ENCODE measurements around the gene ZBTB47.

Gene ZBTB47

GRCh38 chr3:42691816-42692666, 38.5 kb downstream of the ZBTB47 start:
- no peak for TF ChIP-seq ZFX (IDR thresholded peaks at IDR 0.05)
- TF ChIP-seq, protein P1, sequence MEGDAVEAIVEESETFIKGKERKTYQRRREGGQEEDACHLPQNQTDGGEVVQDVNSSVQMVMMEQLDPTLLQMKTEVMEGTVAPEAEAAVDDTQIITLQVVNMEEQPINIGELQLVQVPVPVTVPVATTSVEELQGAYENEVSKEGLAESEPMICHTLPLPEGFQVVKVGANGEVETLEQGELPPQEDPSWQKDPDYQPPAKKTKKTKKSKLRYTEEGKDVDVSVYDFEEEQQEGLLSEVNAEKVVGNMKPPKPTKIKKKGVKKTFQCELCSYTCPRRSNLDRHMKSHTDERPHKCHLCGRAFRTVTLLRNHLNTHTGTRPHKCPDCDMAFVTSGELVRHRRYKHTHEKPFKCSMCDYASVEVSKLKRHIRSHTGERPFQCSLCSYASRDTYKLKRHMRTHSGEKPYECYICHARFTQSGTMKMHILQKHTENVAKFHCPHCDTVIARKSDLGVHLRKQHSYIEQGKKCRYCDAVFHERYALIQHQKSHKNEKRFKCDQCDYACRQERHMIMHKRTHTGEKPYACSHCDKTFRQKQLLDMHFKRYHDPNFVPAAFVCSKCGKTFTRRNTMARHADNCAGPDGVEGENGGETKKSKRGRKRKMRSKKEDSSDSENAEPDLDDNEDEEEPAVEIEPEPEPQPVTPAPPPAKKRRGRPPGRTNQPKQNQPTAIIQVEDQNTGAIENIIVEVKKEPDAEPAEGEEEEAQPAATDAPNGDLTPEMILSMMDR (conservative IDR thresholded peaks at IDR 0.05) = no peak
- no peak overlapping the region for H3K27ac ChIP-seq

- no peak for TF ChIP-seq ZFX (IDR thresholded peaks at IDR 0.05)
- TF ChIP-seq, protein P1 (conservative IDR thresholded peaks at IDR 0.05) = no peak
- H3K27ac ChIP-seq = no peak overlapping the region
These were observed 39.4 kb downstream of the ZBTB47 start for GRCh38 chr3:42692667-42693529.

DNA sequence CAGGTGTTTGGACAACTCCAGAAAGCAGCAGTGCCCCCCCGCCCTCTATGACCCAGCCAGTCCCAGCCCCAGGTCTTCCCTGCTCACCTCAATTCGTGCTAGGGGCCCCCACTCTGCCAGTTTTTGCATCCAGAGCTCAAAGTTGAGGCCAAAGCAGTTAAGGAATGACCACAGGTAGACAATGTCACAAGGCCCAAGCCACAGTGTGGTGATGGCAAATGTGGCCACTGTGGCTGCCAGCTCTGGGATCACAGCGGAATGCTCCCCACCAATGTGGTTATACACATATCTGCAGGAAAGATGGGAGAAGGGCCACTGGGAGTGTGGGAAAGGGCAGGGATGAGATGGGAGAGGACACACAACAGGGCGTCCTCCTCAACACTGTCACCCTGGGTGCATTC, 40.0 kb downstream of the ZBTB47 start:
- no peak overlapping the region for H3K27ac ChIP-seq
- TF ChIP-seq, protein P1 (conservative IDR thresholded peaks at IDR 0.05) = no peak
- no peak for TF ChIP-seq ZFX (IDR thresholded peaks at IDR 0.05)

GRCh38 chr3:42694366-42694765, 40.9 kb downstream of the ZBTB47 start:
- TF ChIP-seq ZFX (IDR thresholded peaks at IDR 0.05) = no peak
- TF ChIP-seq, protein P1 (conservative IDR thresholded peaks at IDR 0.05) = no peak
- no peak overlapping the region for H3K27ac ChIP-seq

DNA sequence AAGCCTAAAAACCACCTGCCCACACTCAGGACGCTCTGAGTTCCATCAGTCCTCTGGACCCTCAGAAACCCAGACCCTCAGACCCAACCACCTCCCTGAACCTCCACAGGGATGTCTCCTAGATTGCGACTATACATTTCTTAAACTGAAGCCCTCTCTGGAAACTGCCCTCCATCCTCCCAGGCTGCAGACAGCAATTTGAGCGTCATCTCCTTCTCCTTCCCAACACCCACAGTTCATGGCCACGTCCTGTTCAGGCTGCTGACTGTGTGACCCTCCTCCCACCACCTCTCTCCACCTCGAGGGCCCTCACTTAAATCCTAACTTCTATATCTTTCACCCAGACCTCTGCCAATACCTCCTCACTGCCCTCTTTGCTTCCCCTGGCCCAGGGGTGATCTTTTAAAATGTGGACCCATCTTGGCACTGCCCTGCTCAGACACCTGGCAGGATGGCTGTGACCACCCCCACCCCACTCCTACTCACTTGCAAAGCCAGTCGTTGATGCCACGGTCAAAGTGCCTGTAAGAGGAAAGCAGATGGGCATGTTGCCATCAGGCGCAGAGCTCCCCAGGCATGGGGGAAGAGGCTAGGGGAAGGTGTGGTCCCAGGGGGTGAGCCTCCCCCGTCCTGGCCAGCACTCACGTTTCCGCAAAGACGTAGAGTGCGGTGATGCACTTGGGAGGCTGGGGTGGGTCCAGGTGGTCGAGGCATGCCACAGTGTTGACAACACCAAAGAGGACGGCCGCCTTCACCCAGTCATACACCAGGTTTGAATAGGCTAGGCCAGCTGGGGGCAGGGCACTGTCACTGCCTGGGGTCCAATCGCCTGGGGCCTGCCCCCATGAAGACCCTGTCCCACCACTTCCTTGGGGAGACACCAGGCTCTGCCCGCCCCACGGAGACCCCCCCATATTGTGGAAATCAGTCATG, 43.1 kb downstream of the ZBTB47 start:
- TF ChIP-seq ZFX (IDR thresholded peaks at IDR 0.05) = no peak
- TF ChIP-seq, protein P1 (conservative IDR thresholded peaks at IDR 0.05) = no peak
- H3K27ac ChIP-seq = no peak overlapping the region

DNA sequence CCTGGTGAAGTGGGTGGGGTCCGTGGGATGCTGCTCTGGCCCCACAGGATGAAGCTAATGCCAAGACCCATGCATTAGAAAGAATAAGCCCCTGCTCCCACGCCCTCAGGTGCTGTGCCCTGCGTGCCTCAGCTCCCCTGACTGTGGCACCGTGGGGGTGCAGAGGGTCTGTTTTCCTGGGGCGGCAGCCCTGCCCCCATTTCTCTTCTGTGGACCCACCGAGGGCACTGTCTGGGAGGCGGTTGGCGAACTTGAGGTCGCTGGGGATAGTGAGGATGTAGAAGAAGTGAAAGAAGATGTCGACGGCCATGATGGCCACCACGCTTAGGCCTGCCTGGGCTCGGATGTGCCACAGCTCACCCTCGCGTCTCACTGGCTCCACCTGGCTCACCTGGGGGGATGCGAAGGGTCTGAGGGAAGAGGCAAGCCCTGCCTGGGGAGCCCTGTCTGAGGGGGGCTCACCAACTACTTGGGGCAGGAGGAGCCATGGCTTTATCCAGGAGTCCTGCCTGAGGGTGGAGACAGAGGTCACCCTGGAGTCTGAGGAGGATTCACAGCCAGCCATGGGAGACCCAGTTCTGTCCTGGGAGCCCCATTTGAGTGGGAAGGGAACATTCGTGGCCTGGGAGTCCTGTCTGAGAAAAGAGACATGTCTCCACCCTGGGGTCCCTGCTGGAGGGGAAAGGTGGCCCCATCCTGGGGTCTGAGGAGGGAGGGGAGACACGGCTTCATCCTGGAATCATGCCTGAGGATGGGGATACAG, 44.0 kb downstream of the ZBTB47 start:
- H3K27ac ChIP-seq = no peak overlapping the region
- no peak for TF ChIP-seq ZFX (IDR thresholded peaks at IDR 0.05)
- TF ChIP-seq, protein P1 (conservative IDR thresholded peaks at IDR 0.05) = no peak

All from C4-2B (cell line).